ENCODE data around the gene GRIN2A.

GRCh38 chr16:10016752-10017151 is 165.5 kb downstream of the GRIN2A start:
- TF ChIP-seq CTCF (IDR thresholded peaks at IDR 0.05; ENCODE audit: insufficient read depth, low read length) (no peak), GABPA (IDR thresholded peaks at IDR 0.05; ENCODE audit: low read depth) (no peak), REST (IDR thresholded peaks at IDR 0.05; ENCODE audit: insufficient replicate concordance, low read depth) (no peak), POLR2AphosphoS5 (IDR thresholded peaks at IDR 0.05; ENCODE audit: low read depth) (no peak), SPI1 (IDR thresholded peaks at IDR 0.05; ENCODE audit: borderline replicate concordance, low read depth) (no peak)

Data from HL-60 (cell line).